ENCODE results near the gene CDH13.

CDH13 gene

DNA sequence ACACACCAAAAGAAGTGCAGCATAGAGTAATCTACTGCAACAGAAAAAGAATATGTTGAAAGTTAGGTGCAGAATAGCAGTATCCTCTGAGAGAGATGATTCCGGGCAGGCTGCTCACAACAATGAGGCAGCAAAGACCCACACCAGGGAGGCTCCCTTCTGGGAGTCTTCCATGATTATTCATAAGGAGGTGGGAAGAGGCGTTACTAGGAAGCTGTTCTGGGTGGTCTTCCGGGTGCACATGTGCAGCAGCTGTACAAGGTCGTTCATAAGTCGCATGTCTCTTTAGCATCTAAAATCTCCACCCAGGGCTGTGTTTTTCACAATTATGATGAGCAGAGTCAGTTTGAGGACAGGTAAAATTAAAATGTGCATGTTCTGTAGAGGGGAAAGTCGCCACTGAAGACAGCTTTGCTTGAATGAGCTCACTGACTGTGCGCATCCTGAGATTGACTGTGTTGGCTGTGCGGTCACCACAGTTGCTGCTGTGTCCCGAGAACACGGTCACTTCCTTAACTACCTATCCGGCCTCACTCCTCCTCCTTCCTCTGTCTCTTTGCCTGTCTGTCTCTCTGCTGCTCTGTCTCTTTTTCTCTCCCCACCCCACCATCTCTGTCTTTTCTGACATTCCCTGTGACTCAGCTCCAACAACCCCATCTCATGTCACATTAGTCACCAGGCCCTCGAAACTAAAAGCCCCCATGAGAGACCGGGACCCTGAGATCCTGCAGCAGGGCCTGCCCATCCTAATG, 1055.5 kb downstream of the CDH13 start:
- no peak for DNase-seq (ENCODE audit: low read depth)

DNA sequence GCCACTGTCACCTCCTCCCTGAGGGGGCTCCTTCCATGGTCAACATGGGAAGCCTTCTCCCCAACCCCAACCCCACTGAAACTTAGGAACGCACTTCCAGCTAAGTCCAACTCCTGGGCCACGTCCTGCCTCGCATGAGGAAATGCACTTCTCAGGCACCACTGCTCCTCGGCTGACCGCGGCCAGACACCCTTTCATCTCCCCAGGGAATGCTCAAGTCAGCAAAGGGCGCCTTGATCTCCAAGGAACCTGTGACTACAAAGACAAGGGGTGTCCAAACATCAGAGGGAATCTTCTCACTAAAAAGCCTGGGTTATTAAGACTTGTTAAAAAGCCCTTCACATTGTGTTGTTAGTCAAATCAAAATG, 1056.1 kb downstream of the CDH13 start:
- DNase-seq (ENCODE audit: low read depth) = no peak

DNA sequence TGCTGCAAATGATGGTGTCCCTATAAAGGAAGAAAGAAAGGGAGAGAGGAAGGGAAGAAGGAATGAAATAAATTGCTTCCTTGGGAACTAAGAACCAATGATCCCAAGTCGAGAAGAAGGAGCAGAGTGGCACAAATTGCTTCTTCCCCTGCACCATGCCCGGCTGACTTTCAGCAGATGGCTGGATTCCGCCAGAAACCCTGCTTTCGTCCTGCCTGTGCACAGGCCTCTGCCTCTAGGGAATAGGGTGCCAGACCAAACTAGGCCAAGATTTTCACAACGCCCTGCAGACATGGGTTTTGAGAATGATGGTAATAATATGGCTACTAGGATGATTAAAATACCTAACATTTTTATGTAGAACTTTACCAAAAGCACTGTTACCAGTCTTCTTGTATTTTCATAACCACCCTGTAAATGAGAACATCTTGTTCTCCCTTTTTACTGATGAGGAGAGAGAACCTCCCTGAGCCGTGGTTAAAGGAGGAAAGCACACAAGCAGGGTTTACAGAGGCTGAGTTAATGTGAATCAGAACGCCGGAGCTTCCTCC, 1058.9 kb downstream of the CDH13 start:
- no peak for DNase-seq (ENCODE audit: low read depth)

DNA sequence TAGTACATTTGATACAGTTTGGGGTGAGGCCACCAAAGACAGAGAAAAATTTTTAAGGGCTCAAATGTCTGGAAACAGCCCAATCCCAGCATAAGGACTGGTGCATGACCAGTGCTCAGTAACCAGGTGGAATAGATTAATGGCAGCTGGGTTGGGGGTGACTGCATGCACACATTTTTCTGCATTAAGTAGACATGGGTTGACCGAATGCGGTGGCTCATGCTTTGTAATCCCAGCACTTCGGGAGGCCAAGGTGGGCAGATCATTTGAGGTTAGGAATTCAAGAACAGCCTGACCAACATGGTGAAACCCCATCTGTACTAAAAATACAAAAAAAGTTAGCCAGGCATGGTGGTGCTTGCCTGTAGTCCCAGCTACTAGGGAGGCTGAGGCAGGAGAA, 1060.0 kb downstream of the CDH13 start:
- no peak for DNase-seq (ENCODE audit: low read depth)

DNA sequence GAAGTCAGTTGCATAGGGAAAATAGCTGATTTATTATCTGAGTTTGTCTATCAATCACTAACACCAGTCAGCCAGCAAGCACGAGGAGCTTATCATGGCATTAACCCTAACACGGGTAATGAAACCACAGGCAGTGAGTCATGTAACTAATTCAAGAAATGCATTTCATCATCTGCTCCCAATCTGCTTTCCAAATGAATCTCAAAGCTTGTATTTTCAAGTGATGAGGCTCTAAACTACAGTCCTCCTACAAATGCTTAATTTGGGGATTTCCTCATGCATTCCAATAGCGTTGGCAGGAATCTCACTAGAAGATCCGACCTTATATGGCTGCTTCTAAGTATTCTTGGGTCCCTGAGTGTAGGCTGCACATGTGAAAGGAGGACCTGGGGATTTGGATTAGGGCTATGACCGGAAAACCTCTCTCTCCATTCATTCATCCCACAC, 1062.6 kb downstream of the CDH13 start:
- DNase-seq (ENCODE audit: low read depth) = no peak

DNA sequence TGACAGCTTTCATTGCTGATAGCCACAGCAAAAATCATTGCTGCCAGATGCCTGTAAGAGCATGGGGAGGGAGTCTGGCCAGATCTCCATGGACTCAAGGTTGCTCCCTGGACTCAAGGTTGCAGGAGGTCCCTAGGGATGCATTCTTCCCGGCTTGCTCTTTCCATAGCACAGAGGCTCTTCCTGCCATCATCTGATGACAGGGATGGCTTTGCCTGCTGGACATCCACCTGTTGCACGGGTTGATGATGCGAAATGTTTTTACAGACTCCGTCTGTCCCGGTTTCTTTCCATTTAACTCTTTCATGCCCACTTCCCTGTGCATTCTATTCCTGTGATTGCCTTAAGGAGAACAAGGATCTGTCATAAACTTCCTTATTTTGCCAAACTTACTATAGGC, 1065.5 kb downstream of the CDH13 start:
- DNase-seq (ENCODE audit: low read depth) = no peak

DNA sequence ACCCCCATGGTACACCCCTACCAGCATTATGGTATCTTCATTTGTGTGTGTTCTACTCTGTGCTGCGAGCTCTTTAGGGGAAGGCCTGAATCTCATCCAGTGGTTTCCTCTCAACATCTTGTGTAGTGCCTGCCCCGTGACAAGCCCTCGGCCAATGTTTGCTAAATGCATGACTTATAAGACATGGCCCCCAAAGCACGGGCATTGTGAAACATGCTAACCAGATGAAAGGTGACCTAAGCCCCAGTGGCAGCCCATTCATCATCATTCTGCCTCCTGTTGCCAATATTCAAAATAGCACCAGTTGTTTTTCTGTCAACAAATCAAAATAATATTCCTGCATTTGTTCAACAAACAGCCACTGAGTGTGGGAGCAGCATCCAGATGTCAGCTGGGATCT, 1072.2 kb downstream of the CDH13 start:
- no peak for DNase-seq (ENCODE audit: low read depth)

DNA sequence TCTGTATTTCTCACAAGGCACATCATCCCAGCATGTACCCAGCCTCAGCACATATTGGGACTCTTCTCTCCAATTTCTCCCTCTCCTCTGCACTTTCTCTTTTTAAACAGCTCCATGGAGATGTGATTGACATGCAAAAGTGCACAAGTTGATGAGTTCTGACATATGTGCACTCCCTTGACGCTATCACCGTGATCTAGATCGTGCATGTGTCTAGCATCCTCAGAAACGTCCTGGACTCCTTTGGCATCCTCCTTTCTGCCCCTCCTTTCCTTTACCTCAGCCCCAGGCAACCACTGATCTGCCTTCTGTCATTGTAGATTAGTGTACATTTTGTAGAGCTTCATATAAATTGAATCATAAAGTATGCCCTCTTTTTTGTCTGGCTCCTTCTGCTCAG, 1073.0 kb downstream of the CDH13 start:
- no peak for DNase-seq (ENCODE audit: low read depth)

DNA sequence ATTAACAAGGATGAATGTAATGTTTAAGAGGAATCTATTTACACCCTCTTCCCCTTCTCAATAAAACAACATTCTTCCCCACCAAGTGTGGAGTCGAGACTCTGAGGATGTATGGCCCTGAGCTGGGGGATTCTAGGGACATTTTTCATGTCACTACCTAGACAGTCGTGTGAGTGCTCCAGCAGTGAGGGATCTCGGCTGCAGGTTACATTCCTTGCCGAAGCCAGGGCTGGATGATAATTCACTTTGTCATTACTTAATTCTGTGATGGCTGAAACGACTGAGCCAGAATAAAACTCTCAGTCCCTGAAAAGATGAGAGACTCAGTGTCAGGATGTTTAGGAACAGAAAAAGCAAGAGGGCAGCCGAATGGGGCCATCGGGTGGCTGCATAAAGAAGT, 1074.1 kb downstream of the CDH13 start:
- DNase-seq (ENCODE audit: low read depth) = no peak

DNA sequence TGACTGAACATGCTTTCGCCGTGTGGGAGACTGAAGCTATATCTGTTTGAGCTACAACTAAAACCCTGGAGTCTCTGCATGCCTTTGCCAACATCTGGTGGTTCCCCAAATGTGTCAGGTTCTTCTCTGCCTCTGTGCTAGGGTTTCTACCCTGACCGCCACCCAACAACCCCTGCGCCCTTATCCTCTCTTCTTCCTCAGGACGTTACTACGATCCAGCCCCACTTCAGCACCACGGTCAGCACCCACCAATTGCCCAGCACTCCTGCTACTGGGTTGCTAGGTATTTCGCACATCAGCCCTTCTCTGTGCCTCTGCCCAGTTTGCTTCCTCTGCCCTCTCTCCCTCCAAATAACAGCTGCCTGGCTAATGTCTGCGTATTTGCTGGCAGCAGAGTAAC, 1074.7 kb downstream of the CDH13 start:
- DNase-seq (ENCODE audit: low read depth) = no peak

DNA sequence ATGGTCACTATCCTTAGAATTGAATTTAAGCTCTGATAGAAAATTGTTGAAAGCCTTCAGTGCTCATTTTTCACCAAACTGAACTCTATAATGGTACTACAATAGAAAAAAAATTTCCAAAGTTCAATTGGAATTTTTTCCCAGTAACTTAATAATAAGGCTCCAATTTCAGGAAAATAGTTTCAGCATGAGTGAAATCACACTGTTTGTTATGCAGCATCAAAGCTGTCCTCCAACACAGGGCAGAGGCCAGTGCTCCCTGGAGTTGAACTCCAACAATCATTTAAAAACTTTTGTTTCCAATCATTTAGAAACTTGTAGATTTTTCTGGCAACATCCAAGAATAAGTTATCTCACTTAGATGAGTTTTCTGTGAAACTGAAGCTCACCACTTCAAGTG, 1077.9 kb downstream of the CDH13 start:
- no peak for DNase-seq (ENCODE audit: low read depth)

DNA sequence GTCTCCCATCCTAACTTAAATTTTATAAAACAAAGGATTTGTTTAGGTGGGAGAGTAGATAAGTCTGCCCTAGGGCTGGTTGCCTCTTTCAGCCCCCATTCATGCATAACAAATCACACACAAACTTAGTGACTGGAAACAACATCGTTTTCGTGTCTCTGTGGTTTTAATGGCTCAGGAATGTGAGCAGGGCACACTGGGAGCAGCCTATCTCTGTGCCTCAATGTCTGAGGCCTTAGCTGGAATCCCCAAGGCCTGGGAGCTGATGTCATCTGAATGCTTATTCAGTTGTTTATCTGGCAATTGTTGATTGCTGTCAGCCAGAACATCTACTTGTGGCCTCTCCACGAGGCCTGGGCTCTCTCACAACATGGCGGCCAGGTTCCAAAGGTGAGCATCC, 1079.1 kb downstream of the CDH13 start:
- DNase-seq (ENCODE audit: low read depth) = no peak

DNA sequence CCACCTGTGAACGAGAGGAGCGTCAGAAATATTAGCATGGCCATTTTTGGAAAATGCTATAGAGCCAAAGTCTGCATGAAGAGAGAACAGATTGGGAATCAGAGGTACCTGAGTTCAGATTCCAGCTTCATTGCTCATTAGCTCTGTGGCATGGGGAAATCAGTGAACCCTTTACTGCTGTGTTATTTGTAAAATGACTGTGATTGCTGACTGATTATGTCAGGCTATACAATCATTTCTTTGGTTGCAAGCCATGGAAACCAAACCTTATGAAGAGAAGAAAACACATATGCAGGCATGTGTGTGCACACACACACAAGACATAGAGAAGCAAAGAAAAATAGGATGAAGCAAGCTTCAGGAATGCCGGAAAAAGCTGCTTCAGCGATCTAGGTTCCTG, 1079.6 kb downstream of the CDH13 start:
- no peak for DNase-seq (ENCODE audit: low read depth)

DNA sequence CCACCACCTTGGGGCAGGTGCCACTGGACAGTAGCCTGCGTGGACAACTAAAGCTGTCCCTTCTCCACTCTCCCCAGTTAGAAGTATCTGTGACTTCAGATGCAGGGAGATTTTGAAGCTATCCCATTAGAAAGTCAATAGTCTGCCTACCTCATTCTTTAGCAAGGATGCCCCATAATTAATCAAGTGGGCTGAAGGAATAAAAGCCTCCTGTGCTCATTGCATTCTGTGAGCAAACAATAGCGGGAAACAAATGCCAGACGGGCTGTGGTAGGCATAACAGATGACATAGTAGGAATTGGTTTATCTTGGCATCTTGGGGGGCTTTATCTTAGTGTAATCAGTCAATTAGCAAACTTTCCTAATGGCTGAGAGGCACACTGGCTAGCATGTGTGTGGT, 1084.3 kb downstream of the CDH13 start:
- DNase-seq (ENCODE audit: low read depth) = no peak

DNA sequence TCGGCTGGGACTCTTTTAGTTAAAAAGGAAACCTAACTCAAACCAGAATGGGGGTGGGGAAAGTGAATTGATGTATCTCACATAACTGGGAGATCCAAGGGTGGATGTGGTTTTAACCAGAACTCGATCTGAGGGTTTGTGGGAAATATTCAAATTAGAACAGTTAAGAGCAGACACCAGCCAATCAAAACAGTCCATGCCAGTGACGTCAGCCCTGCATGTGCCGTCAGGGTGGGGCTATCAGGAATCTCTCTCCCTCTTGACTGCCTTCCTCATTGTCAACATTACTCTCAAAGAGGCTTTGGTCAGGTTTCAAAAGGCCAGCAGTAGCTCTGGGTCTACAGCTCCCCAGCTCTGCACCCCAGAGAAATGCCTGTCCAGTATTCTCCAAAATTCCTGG, 1086.8 kb downstream of the CDH13 start:
- DNase-seq (ENCODE audit: low read depth) = no peak

DNA sequence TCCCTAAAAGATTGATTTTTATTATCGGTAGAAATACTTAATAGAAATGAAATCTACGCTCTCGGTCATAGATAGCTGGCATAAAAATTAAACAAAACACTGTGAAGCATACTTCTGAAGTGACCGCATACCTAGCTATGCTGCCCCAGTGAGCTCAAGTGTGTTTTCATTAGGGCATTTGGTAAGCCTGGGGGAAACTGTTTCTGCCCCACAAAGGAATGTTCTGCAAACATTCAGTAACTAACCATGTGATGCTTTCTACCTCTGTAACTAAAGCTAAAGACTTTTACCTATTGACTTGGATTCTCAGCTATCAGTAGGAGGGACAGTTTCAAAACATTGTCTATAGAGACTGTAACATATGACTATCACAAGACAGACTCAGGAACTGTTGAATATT, 1087.5 kb downstream of the CDH13 start:
- DNase-seq (ENCODE audit: low read depth) = no peak

DNA sequence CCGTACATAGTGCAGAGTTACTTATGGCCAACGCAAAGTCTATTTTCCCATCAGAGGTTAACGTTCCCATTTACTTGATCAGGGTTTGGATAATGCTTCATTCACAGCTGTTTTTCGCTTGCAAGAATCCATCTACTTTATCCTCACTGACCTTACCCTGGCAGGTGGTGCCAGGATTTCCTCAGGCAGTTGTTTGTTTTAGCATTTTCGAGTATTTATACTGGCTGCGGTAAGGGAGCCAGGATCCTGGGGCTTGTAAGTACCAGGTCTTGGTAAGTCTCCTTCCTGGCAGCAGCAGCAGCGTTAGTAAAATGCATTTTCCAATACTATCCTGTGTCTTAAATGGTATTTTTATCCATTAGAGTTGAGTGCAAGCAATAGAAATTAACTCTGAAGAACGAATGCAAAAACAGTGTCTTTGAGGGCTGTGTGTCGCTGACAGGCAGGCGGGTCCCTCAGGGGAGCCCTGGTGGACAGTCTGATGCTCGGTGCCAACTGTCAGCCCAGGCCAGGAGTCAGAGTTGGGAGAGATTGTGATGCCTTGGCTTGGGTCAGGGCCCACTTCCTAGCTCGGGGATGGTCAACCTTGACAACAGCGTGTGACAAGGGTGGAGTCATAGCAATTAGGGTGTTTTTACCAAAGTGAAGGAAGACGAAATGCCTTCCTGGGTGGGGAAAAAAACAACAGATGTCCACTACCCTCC, 1088.6 kb downstream of the CDH13 start:
- no peak for DNase-seq (ENCODE audit: low read depth)

DNA sequence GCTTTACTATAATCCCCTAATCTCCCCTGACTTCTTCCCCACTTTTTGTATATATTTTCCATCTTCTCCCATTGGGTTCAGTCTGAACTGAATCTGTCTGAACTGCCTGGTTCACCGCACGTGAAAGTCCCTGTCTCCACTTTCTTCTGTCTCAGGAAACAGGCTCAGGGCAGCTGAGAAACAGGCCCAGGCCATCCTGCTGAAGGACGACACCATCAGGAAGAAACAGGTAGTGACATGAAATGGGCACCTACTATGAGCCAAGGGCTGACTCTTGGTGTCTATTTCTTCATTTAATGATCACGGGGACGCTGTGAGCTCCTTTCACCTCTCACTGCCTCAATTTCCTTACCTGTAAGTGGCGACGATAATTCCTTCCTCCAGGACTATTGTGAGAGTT, 1090.5 kb downstream of the CDH13 start:
- DNase-seq (ENCODE audit: low read depth) = no peak

DNA sequence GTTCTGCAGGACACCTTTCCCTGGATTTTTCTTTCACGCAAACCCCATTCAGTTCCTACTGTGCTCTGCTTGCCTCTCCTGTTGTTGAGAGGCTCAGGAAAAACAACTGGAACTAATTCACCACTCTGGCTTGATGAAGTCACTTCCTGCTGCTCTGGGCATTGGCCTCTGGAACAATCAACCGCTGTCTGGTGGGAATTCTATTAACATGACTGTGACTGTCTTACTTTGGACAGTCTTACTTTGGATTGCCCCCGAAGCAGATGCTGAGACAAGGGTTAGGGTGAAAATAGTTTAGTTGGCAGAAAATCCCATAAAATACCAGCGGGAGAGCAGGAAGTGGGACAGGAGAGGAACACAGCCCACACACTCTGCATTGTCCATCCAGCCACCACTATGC, 1091.0 kb downstream of the CDH13 start:
- no peak for DNase-seq (ENCODE audit: low read depth)

DNA sequence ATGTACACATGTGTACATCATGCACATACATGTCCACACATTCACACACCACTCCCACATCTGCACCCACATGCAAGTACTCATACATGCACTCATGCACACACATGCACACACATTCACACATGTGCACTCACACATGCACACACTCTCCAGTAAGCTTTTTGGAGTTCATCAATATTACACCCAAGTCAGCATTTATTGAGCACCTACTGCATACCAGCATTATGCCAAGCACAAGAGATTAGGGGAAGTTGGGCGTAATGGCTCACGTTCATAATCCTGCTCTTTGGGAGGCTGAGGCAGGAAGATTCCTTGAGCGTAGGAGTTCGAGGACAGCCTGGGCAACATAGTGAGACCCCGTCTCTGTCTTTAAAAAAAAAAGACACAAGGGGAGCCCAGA, 1093.4 kb downstream of the CDH13 start:
- DNase-seq (ENCODE audit: low read depth) = no peak

DNA sequence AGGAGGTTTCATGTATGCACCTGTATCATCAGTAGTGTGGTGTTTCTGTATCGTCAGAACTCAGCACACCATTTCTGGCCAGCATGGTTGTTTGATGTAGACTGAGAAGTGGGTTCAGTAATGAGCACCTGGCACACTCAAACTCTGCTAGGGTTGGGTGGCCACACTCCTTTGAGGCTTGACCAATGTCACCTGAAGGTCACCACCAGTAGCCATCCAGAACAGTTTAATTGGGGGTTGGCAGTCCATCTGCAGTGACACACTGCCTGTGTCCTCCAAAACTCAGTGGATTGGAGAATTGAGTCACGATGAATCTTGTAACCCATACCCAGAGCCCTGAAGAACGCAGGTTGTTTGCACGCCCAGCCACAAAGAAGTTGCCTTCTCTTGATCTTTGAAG, 1094.2 kb downstream of the CDH13 start:
- DNase-seq (ENCODE audit: low read depth) = no peak

DNA sequence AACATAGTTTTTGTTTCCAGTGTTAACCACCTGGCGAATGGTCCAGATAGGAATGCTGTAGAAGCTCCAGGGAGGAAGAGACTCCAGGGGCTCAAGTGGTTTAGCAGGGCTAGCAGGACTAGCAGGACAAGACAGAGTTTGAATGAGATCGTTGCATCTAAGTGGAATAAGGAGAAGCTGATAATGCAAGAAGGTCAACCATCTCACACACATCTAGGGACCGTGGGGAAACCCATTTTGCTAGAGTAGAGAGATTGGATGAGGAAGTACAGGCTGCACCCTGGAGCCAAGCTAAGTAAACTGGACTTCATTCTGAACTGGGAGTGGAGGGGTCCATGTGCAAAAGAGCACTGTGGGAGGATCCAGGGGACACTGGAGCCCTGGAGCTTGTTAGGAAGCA, 1094.9 kb downstream of the CDH13 start:
- no peak for DNase-seq (ENCODE audit: low read depth)

DNA sequence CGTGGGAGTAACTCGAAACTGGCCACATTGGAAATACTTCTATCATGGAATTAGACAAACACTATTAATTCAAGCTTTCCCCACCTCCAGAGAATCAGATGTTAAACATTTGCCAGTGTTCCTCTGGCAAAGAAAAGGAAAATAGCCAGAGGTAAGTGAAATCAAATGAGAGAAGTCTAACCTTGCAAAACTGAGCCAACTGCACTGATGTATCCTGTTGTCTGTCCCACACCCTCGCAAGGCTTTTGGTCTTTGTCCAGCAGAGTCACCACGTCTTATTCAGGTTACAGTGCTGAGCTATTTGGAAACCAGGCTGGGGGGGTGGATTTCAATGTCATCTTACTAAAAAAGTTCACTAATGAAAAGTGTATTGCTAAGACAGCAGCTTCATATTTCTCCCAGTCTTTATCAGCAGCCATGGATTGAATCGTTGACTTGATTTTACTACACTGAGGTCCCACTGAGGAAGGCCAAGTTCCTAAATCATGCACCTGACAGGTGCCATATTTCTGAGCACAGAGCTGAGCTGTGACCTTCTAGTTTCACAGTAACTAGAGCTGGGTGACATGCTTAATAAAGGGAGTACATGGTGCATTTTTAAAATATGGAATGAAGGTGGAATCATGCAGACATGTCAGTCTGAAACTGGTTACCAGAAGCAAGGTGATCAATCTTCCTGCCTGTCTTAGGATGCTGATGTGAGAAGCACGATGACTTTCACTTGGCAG, 1095.9 kb downstream of the CDH13 start:
- DNase-seq (ENCODE audit: low read depth) = no peak

Data from stimulated activated CD4-positive, alpha-beta T cell treated with anti-CD3 and anti-CD28 coated beads, Interleukin-2, amount 100 ng/mL, for 4 hours (primary cell).